Thyroid gland (tissue), 4 donors: ENCODE data around the gene CEP350.

Source experiments
- POLR2A ChIP-seq, 2 donors: fragments of 450-650 bp; IDR thresholded peaks; one replicate each; pipeline ENCODE4 v1.6.1; 2017; ENCODE audit warnings: antibody characterized with exemption in 2 of 2, mild to moderate bottlenecking in 2 of 2, moderate library complexity in 1 of 2
- TF ChIP-seq, protein P1 (sequence below), 6 experiments: fragments of 200-600 bp in 3 of 6; fragments of 450-650 bp in 3 of 6; sonication (generic) in 3 of 6; IDR thresholded peaks; one replicate each; pipeline ENCODE4 v1.5.1; 2016 to 2019; ENCODE audit warnings: antibody characterized with exemption in 6 of 6, mild to moderate bottlenecking in 2 of 6, inconsistent platforms in 1 of 6, moderate library complexity in 1 of 6

DNA sequence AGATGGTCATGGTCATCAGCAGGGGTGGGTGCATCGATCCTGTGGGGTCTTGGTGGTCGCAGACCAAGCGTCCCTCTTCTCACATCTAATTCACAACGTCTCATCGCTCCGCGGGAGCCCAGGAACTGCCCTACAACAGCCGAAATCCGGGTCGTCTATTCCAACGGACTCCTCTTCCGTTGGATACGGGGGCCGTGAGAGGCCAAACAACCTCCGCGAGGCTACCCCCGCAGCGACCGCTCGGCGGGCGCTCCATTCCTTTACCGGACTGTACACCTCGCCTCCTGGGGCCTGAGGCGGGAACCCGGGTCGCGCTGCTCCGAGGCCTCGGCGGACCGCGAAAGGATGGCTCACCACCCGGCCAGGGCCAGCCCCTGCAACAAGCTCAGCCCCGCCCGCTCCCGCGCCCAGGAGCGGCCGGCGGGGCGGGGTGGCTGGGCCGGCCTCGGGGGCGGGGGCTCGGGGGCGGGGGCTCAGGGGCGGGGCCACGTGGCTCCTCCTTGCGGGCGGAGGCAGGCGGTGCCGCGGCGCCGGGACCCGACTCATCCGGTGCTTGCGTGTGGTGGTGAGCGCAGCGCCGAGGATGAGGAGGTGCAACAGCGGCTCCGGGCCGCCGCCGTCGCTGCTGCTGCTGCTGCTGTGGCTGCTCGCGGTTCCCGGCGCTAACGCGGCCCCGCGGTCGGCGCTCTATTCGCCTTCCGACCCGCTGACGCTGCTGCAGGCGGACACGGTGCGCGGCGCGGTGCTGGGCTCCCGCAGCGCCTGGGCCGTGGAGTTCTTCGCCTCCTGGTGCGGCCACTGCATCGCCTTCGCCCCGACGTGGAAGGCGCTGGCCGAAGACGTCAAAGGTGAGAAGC lies 199.9 kb downstream of the CEP350 start, which contains the start of gene QSOX1:
- TF ChIP-seq, protein P1, sequence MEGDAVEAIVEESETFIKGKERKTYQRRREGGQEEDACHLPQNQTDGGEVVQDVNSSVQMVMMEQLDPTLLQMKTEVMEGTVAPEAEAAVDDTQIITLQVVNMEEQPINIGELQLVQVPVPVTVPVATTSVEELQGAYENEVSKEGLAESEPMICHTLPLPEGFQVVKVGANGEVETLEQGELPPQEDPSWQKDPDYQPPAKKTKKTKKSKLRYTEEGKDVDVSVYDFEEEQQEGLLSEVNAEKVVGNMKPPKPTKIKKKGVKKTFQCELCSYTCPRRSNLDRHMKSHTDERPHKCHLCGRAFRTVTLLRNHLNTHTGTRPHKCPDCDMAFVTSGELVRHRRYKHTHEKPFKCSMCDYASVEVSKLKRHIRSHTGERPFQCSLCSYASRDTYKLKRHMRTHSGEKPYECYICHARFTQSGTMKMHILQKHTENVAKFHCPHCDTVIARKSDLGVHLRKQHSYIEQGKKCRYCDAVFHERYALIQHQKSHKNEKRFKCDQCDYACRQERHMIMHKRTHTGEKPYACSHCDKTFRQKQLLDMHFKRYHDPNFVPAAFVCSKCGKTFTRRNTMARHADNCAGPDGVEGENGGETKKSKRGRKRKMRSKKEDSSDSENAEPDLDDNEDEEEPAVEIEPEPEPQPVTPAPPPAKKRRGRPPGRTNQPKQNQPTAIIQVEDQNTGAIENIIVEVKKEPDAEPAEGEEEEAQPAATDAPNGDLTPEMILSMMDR (IDR thresholded peaks at IDR 0.05), result peak in 2 of 6 experiments; percentile 16 to 32
- TF ChIP-seq POLR2A (IDR thresholded peaks at IDR 0.05), result peak; percentile 53 to 86
